Measurements from ENCODE around the gene PARD3B. TPM values are rescaled to one million over a fixed set of nuclear protein-coding genes. Genes with fewer than 3 reads are reported as not detected.

PARD3B gene
- total RNA-seq, 4 donors from 2014 or later = 21.8 to 85.6 (median 36.1) TPM

GRCh38 chr2:204510709-204511420 is 34.4 kb upstream of the PARD3B start:
- no peak for DNase-seq
- no peak overlapping the region for H3K27ac ChIP-seq
- no peaks in the 10 kb centered on the region for H3K36me3 ChIP-seq

GRCh38 chr2:204514439-204514838 is 30.8 kb upstream of the PARD3B start:
- H3K4me3 ChIP-seq = no peak overlapping the region
- TF ChIP-seq POLR2A (IDR thresholded peaks at IDR 0.05) = no peak
- TF ChIP-seq CTCF (IDR thresholded peaks at IDR 0.05) = no peak
- H3K36me3 ChIP-seq = no peaks in the 10 kb centered on the region
- no peak for DNase-seq
- no peaks in the 10 kb centered on the region for H3K27me3 ChIP-seq
- intact Hi-C loops (cut with DNase I; ENCODE audit: low total_unique reads) = no loop called here
- H3K27ac ChIP-seq = no peak overlapping the region
- no peaks in the 10 kb centered on the region for H3K4me1 ChIP-seq
- no peaks in the 10 kb centered on the region for H3K9me3 ChIP-seq

More at GRCh38 chr2:204510709-204511420, 34.4 kb upstream of the PARD3B start:
- no peaks in the 10 kb centered on the region for H3K27me3 ChIP-seq
- intact Hi-C loops (cut with DNase I; ENCODE audit: low total_unique reads) = no loop called here
- TF ChIP-seq CTCF (IDR thresholded peaks at IDR 0.05) = no peak
- TF ChIP-seq POLR2A (IDR thresholded peaks at IDR 0.05) = no peak
- H3K4me3 ChIP-seq = no peak overlapping the region
- H3K9me3 ChIP-seq = no peaks in the 10 kb centered on the region
- H3K4me1 ChIP-seq = no peaks in the 10 kb centered on the region

GRCh38 chr2:204515416-204515815 is 29.9 kb upstream of the PARD3B start:
- no peaks in the 10 kb centered on the region for H3K36me3 ChIP-seq
- H3K27me3 ChIP-seq = no peaks in the 10 kb centered on the region
- no peak overlapping the region for H3K27ac ChIP-seq
- H3K4me3 ChIP-seq = no peak overlapping the region
- TF ChIP-seq CTCF (IDR thresholded peaks at IDR 0.05) (no peak), POLR2A (IDR thresholded peaks at IDR 0.05) (no peak)
- intact Hi-C loops (cut with DNase I; ENCODE audit: low total_unique reads) = no loop called here
- H3K9me3 ChIP-seq = no peaks in the 10 kb centered on the region
- DNase-seq = no peak
- H3K4me1 ChIP-seq = no peaks in the 10 kb centered on the region

GRCh38 chr2:204517154-204517553 is 28.1 kb upstream of the PARD3B start:
- H3K9me3 ChIP-seq = no peaks in the 10 kb centered on the region

More at GRCh38 chr2:204517154-204517553, 28.1 kb upstream of the PARD3B start:
- Histone ChIP-seq H3K36me3 (no peaks in the 10 kb centered on the region), H3K4me1 (no peaks in the 10 kb centered on the region), H3K27ac (no peak overlapping the region), H3K27me3 (no peaks in the 10 kb centered on the region), H3K4me3 (no peak overlapping the region)
- intact Hi-C loops (cut with DNase I; ENCODE audit: low total_unique reads) = no loop called here
- no peak for DNase-seq
- TF ChIP-seq CTCF (IDR thresholded peaks at IDR 0.05) (no peak), POLR2A (IDR thresholded peaks at IDR 0.05) (no peak)
